Embryonic facial prominence (tissue), 1 donor: ENCODE measurements around the gene MCEMP1.

Source experiments
- DNase-seq: peaks from one replicate; pipeline ENCODE4 v3.0.0-alpha.2; 2016; ENCODE audit errors: extremely low spot score

MCEMP1 gene

GRCh38 chr19:7729211-7729610, 52.3 kb downstream of the MCEMP1 start:
- DNase-seq = no peak
